ENCODE measurements around the gene IKBKE. TPM values are rescaled to one million over a fixed set of nuclear protein-coding genes. Genes with fewer than 3 reads are reported as not detected.
A peak's percentile ranks its signal among the peaks of the same experiment; 100 is the strongest.

The IKBKE gene
- total RNA-seq, 1 experiment from 2014 or later, result 5.1 TPM

DNA sequence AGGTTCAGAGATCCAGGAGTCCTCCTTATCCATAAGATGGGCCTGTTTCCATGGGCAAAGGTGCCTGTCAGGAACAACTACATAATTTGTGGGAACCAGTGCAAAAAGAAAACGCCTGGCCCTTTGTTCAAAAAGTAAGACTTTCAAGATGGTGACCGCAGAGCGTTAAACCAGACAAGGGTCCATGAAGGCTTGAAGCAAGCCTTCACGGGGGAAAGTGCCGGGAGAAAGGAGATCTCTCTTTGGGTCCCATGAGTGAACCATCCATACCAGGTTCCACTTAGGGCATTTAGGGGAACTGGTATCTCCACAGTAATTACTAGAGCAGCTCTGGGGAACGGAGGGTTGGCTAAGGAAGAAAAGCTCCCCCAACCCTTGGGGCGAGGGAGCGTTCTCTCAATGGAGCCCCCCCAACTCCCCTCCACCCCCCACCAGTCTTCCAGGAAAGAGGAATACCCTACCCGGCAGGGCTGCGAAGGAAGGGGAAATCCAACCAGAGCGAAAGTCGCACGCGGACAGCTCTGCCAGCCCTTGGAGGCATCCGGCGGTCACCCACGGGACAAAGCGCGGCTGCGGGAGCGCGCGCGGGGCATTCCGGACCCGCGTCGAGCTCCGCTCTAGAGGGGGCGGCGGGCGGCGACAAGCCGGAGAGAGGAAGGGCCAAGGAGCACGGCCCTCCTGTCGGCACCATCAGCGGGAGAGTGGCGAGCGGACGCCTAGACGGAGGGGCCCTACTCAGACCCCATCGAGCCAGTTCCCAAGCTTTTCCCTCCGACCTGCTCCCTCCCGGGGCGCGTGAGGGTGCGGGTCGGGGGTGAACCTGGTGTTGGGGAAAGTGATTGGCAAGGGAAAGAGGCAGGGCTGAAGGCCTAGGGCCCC lies 36.4 kb downstream of the IKBKE start (continued):
- TF ChIP-seq, protein P1, sequence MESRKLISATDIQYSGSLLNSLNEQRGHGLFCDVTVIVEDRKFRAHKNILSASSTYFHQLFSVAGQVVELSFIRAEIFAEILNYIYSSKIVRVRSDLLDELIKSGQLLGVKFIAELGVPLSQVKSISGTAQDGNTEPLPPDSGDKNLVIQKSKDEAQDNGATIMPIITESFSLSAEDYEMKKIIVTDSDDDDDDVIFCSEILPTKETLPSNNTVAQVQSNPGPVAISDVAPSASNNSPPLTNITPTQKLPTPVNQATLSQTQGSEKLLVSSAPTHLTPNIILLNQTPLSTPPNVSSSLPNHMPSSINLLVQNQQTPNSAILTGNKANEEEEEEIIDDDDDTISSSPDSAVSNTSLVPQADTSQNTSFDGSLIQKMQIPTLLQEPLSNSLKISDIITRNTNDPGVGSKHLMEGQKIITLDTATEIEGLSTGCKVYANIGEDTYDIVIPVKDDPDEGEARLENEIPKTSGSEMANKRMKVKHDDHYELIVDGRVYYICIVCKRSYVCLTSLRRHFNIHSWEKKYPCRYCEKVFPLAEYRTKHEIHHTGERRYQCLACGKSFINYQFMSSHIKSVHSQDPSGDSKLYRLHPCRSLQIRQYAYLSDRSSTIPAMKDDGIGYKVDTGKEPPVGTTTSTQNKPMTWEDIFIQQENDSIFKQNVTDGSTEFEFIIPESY (IDR thresholded peaks at IDR 0.05; ENCODE audit: extremely low read depth, insufficient replicate concordance, low read length), result no peak
- TF ChIP-seq ZFX (IDR thresholded peaks at IDR 0.05) (no peak), SIN3A (IDR thresholded peaks at IDR 0.05; ENCODE audit: low read depth) (no peak), FOSL1 (IDR thresholded peaks at IDR 0.05; ENCODE audit: low read depth) (no peak), POLR2A (IDR thresholded peaks at IDR 0.05; ENCODE audit: borderline replicate concordance, extremely low read depth, insufficient read depth, insufficient read length) (no peak)
- TF ChIP-seq, protein P2, sequence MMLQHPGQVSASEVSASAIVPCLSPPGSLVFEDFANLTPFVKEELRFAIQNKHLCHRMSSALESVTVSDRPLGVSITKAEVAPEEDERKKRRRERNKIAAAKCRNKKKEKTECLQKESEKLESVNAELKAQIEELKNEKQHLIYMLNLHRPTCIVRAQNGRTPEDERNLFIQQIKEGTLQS (IDR thresholded peaks at IDR 0.05), result no peak
- TF ChIP-seq, protein P3, sequence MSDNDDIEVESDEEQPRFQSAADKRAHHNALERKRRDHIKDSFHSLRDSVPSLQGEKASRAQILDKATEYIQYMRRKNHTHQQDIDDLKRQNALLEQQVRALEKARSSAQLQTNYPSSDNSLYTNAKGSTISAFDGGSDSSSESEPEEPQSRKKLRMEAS (IDR thresholded peaks at IDR 0.05), result no peak

DNA sequence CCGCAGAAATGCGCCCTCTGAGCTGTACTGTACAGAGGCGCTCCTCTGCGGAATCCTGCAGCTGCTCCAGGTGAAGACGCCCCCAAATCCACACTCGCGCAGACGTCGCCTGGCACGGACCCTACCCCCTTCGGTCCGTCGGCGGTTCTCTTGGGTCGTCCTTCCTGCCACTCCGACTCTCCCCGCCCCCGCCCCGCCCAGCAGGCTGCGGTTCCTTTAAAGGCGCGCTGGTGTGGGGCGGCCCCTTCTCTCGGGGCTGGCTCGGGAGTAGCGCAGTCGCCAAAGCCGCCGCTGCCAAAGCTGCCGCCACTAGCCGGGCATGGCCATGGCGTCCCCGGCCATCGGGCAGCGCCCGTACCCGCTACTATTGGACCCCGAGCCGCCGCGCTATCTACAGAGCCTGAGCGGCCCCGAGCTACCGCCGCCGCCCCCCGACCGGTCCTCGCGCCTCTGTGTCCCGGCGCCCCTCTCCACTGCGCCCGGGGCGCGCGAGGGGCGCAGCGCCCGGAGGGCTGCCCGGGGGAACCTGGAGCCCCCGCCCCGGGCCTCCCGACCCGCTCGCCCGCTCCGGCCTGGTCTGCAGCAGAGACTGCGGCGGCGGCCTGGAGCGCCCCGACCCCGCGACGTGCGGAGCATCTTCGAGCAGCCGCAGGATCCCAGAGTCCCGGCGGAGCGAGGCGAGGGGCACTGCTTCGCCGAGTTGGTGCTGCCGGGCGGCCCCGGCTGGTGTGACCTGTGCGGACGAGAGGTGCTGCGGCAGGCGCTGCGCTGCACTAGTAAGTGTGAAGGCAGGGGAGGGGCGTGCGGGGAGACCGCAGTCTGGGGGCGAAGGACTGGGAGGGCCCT lies 37.2 kb downstream of the IKBKE start, which contains the start of gene RASSF5:
Gene RASSF5 (plus strand): TSS at position 248 of the 846 bp plus-strand sequence. CDS start 72 bp downstream, at position 320.
- ATAC-seq (peak; percentile 78), DNase-seq (ENCODE audit: low read depth, low spot score) (no peak)
- H3K9ac ChIP-seq (ENCODE audit: low read length), result peak within 1 kb of the TSS; percentile 56
- H2AFZ ChIP-seq (ENCODE audit: low read depth, low read length, poor library complexity, severe bottlenecking), result peak within 1 kb of the TSS; percentile 32
- H3K9me2 ChIP-seq (ENCODE audit: insufficient read depth), result no peaks in the 10 kb centered on the region
- no peaks in the 10 kb centered on the region for H4K20me1 ChIP-seq (ENCODE audit: insufficient read depth)
- RAD21 ChIA-PET (ENCODE audit: low non-redundant PET in 1 of 2, low total read pairs in 2 of 2, uncharacterized antibody in 2 of 2, unreplicated experiment in 2 of 2), result no interaction called here
- no peaks in the 10 kb centered on the region for H3K36me3 ChIP-seq (ENCODE audit: control insufficient read depth in 1 of 2, insufficient read depth in 2 of 2, low read length in 2 of 2)
- intact Hi-C loops (cut with micrococcal nuclease), result no loop called here
- H3K9me3 ChIP-seq (ENCODE audit: control insufficient read depth in 1 of 2, insufficient read depth in 1 of 2, low read depth in 1 of 2, low read length in 2 of 2), result no peaks in the 10 kb centered on the region
- H3K27me3 ChIP-seq (ENCODE audit: insufficient read depth, low read length), result no peaks in the 10 kb centered on the region
- peak within 1 kb of the TSS; percentile 40 to 55 for H3K4me3 ChIP-seq (replicated peaks in 1 of 2; ENCODE audit: low read depth in 1 of 2, low read length in 2 of 2)
- CTCF ChIA-PET, result no interaction called here
- TF ChIP-seq, protein P2 (IDR thresholded peaks at IDR 0.05), result no peak
- TF ChIP-seq POLR2AphosphoS5 (IDR thresholded peaks at IDR 0.05; ENCODE audit: low read depth, low read length) (peak; percentile 79), EGR1 (IDR thresholded peaks at IDR 0.05; ENCODE audit: low read depth) (peak; percentile 48; the same call in 1 of the 2 replicates), SRF (IDR thresholded peaks at IDR 0.05; ENCODE audit: low read depth) (no peak), POLR2A (IDR thresholded peaks at IDR 0.05; ENCODE audit: borderline replicate concordance, extremely low read depth, insufficient read depth, insufficient read length) (no peak), YY1 (IDR thresholded peaks at IDR 0.05; ENCODE audit: extremely low read depth, insufficient replicate concordance, low read depth, low read length) (no peak), TCF7L2 (IDR thresholded peaks at IDR 0.05; ENCODE audit: borderline replicate concordance, extremely low read depth, insufficient read depth, insufficient read length) (peak; percentile 33), ZFX (IDR thresholded peaks at IDR 0.05) (no peak), RAD21 (IDR thresholded peaks at IDR 0.05; ENCODE audit: low read depth) (no peak), SP1 (IDR thresholded peaks at IDR 0.05; ENCODE audit: low read depth) (no peak), CEBPB (IDR thresholded peaks at IDR 0.05; ENCODE audit: low read depth) (no peak)
- TF ChIP-seq, protein P1 (IDR thresholded peaks at IDR 0.05; ENCODE audit: extremely low read depth, insufficient replicate concordance, low read length), result no peak
- TF ChIP-seq, protein P3 (IDR thresholded peaks at IDR 0.05), result no peak
- POLR2A ChIA-PET, result no interaction called here
- H3K27ac ChIP-seq (ENCODE audit: low read depth, low read length), result no peak within 1 kb of the TSS; the same call in 1 of the 2 replicates
- BruUV-seq (replicated peaks), result no TSS peak
- H3K4me2 ChIP-seq (ENCODE audit: low read length), result peak within 1 kb of the TSS; percentile 72
- peaks cover 22 to 67% of the 10 kb centered on the region in 2 experiments for H3K4me1 ChIP-seq (ENCODE audit: control insufficient read depth in 1 of 2, insufficient read depth in 2 of 2, low read length in 2 of 2)
- no peaks in the 10 kb centered on the region for H3K79me2 ChIP-seq (ENCODE audit: insufficient read depth, low read length)
